K562 (cell line): ENCODE data around the gene STK11. TPM values are rescaled to one million over a fixed set of nuclear protein-coding genes. Genes with fewer than 3 reads are reported as not detected.

Experiments used
- ATF1 ChIP-seq, 2 experiments: fragments of 450-650 bp in 1 of 2; IDR thresholded peaks; 2 replicates each; pipeline ENCODE4 v1.6.1; 2016; ENCODE audit warnings: missing compliant biosample characterization in 1 of 2, missing genetic modification characterization in 1 of 2
- ATF3 ChIP-seq, 2 experiments: fragments of 450-650 bp in 1 of 2; sonication (generic) in 1 of 2; formaldehyde crosslinking in 1 of 2; IDR thresholded peaks in 1 of 2; conservative IDR thresholded peaks in 1 of 2; 2 replicates each; pipeline versions ENCODE4 v1.6.1 to v1.8.1; 2016 to 2023; ENCODE audit warnings: mild to moderate bottlenecking in 2 of 2, moderate library complexity in 2 of 2, inconsistent platforms in 1 of 2, missing genetic modification reagents in 1 of 2
- CTBP1 ChIP-seq: fragments of 450-650 bp; IDR thresholded peaks from 2 replicates; pipeline ENCODE4 v1.6.1; 2016; ENCODE audit warnings: borderline replicate concordance
- E2F3 ChIP-seq: fragments of 250-450 bp; sonication (Bioruptor Pico); IDR thresholded peaks from 2 replicates; pipeline ENCODE4 v1.4.0; 2020; ENCODE audit warnings: mild to moderate bottlenecking
- ETV6 ChIP-seq, 3 experiments: fragments of 150-350 bp in 1 of 3; sonication (generic) in 1 of 3; formaldehyde crosslinking in 1 of 3; IDR thresholded peaks; 2 replicates each; pipeline versions ENCODE4 v1.6.1 to v1.8.0; 2014 to 2022; ENCODE audit warnings: borderline replicate concordance in 2 of 3, low read depth in 2 of 3, antibody characterized with exemption in 1 of 3, low read length in 1 of 3, mild to moderate bottlenecking in 1 of 3, missing genetic modification reagents in 1 of 3
- FOS ChIP-seq: IDR thresholded peaks from 3 replicates; pipeline ENCODE4 v1.6.1; 2011; ENCODE audit not compliant: insufficient read length; ENCODE audit errors: extremely low read depth
- HMGXB4 ChIP-seq: sonication (generic); formaldehyde crosslinking; IDR thresholded peaks from 2 replicates; pipeline ENCODE4 v1.8.1; 2023; ENCODE audit warnings: mild to moderate bottlenecking, missing genetic modification reagents
- KAT2B ChIP-seq: IDR thresholded peaks from one replicate; pipeline ENCODE4 v1.6.1; 2012; ENCODE audit warnings: low read depth, mild to moderate bottlenecking, control low read depth, inconsistent platforms, low read length, moderate library complexity
- MAZ ChIP-seq, 2 experiments: fragments of 450-650 bp in 1 of 2; sonication (generic) in 1 of 2; formaldehyde crosslinking; IDR thresholded peaks in 1 of 2; conservative IDR thresholded peaks in 1 of 2; 2 replicates each; pipeline versions ENCODE4 v1.4.0 to v1.5.0; 2020; ENCODE audit warnings: mild to moderate bottlenecking in 1 of 2, missing genetic modification reagents in 1 of 2
- NCOA4 ChIP-seq: fragments of 450-650 bp; IDR thresholded peaks from 2 replicates; pipeline ENCODE4 v1.6.1; 2018; ENCODE audit warnings: mild to moderate bottlenecking; ENCODE audit not compliant: partially characterized antibody
- NR3C1 ChIP-seq: sonication (generic); formaldehyde crosslinking; IDR thresholded peaks from 2 replicates; pipeline ENCODE4 v1.8.1; 2022; ENCODE audit warnings: missing genetic modification reagents
- PHB ChIP-seq: fragments of 250-450 bp; sonication (Bioruptor Pico); IDR thresholded peaks from 2 replicates; pipeline ENCODE4 v1.5.0; 2021
- SLC30A9 ChIP-seq: fragments of 250-450 bp; sonication (Bioruptor Pico); IDR thresholded peaks from 2 replicates; pipeline ENCODE4 v1.8.0; 2022; ENCODE audit warnings: mild to moderate bottlenecking, moderate library complexity
- SMARCC2 ChIP-seq: fragments of 450-650 bp; IDR thresholded peaks from 2 replicates; pipeline ENCODE4 v1.6.1; 2017; ENCODE audit warnings: antibody characterized with exemption, moderate library complexity, mild to moderate bottlenecking, low read depth
- ZNF143 ChIP-seq: sonication (generic); formaldehyde crosslinking; IDR thresholded peaks from 2 replicates; pipeline ENCODE4 v1.9.0; 2022; ENCODE audit warnings: mild to moderate bottlenecking, missing genetic modification reagents
- ZNF511 ChIP-seq: sonication (generic); formaldehyde crosslinking; IDR thresholded peaks from 2 replicates; pipeline ENCODE4 v1.8.0; 2022; ENCODE audit warnings: mild to moderate bottlenecking, missing genetic modification reagents
- ZNF707 ChIP-seq: fragments of 250-450 bp; sonication (Bioruptor Pico); conservative IDR thresholded peaks from 2 replicates; pipeline ENCODE4 v1.8.0; 2022; ENCODE audit warnings: inconsistent platforms, mild to moderate bottlenecking, moderate library complexity
- polyA plus RNA-seq, 8 experiments: library from polyadenylated mRNA; depleted of rRNA in 4 of 8; stranded (reverse) in 5 of 8; unstranded in 3 of 8; fragments of >200 nt; fragmentation: Nextera tagmentation in 2 of 8; fragmentation: Illumina TruSeq in 1 of 8; extraction: Ambion mirVana in 2 of 8; extraction: Trizol in 1 of 8; gene quantifications; 2 replicates each; pipeline versions ENCODE4 v1.2.1 to v1.2.3, GENCODE V29; 2011 to 2014; ENCODE audit warnings: inconsistent platforms in 1 of 8, missing spikeins in 1 of 8
- total RNA-seq, 7 experiments: library from RNA; depleted of rRNA in 6 of 7; stranded (reverse); fragments of >200 nt in 6 of 7; fragmentation: Illumina TruSeq in 2 of 7; extraction: Trizol in 2 of 7; gene quantifications; 2 replicates each; pipeline versions ENCODE4 v1.2.1 to v1.2.3, GENCODE V29; 2011 to 2021; ENCODE audit warnings: low replicate concordance in 1 of 7
- TF ChIP-seq, protein P1 (sequence below): IDR thresholded peaks from 2 replicates; pipeline ENCODE4 v1.6.1; 2011; ENCODE audit warnings: borderline replicate concordance, low read depth, mild to moderate bottlenecking, moderate library complexity, low read length; ENCODE audit not compliant: insufficient read depth, poor library complexity, severe bottlenecking
- TF ChIP-seq, protein P2 (sequence below): IDR thresholded peaks from 2 replicates; pipeline ENCODE4 v1.6.1; 2014; ENCODE audit warnings: antibody characterized with exemption

The STK11 gene
- total and polyA plus RNA-seq, 9 of the 15 experiments (the other 6 are each of a cell fraction or from before 2014, with no cell fraction given) = 0.15 to 96.5 (median 31.7) TPM

GRCh38 chr19:1275260-1275975 lies 69.8 kb downstream of the STK11 start, which contains the start of gene FAM174C (continued):
- TF ChIP-seq, protein P1, sequence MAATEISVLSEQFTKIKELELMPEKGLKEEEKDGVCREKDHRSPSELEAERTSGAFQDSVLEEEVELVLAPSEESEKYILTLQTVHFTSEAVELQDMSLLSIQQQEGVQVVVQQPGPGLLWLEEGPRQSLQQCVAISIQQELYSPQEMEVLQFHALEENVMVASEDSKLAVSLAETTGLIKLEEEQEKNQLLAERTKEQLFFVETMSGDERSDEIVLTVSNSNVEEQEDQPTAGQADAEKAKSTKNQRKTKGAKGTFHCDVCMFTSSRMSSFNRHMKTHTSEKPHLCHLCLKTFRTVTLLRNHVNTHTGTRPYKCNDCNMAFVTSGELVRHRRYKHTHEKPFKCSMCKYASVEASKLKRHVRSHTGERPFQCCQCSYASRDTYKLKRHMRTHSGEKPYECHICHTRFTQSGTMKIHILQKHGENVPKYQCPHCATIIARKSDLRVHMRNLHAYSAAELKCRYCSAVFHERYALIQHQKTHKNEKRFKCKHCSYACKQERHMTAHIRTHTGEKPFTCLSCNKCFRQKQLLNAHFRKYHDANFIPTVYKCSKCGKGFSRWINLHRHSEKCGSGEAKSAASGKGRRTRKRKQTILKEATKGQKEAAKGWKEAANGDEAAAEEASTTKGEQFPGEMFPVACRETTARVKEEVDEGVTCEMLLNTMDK = peak; percentile 49
- no peak for TF ChIP-seq SLC30A9 (CRISPR knock-in tag)
- TF ChIP-seq ZNF511 (CRISPR knock-in tag) = peak; percentile 16; the same call in 1 of the 2 replicates
- TF ChIP-seq FOS = peak; percentile 81
- TF ChIP-seq ETV6 (IDR thresholded peaks at IDR 0.05; ENCODE audit: borderline replicate concordance in 1 of 2, low read depth in 2 of 2, low read length in 1 of 2) = no peak
- no peak for TF ChIP-seq ETV6 (CRISPR knock-in tag; IDR thresholded peaks at IDR 0.05; ENCODE audit: borderline replicate concordance)
- TF ChIP-seq ZNF143 (CRISPR knock-in tag) = peak; percentile 79
- TF ChIP-seq HMGXB4 = peak; percentile 40
- TF ChIP-seq, protein P2, sequence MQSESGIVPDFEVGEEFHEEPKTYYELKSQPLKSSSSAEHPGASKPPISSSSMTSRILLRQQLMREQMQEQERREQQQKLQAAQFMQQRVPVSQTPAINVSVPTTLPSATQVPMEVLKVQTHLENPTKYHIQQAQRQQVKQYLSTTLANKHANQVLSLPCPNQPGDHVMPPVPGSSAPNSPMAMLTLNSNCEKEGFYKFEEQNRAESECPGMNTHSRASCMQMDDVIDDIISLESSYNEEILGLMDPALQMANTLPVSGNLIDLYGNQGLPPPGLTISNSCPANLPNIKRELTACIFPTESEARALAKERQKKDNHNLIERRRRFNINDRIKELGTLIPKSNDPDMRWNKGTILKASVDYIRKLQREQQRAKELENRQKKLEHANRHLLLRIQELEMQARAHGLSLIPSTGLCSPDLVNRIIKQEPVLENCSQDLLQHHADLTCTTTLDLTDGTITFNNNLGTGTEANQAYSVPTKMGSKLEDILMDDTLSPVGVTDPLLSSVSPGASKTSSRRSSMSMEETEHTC = no peak
- no peak for TF ChIP-seq PHB (CRISPR knock-in tag)
- TF ChIP-seq ATF1 (CRISPR knock-in tag; IDR thresholded peaks at IDR 0.05) = peak; percentile 73
- peak; percentile 97 for TF ChIP-seq ATF1 (tag; IDR thresholded peaks at IDR 0.05)
- TF ChIP-seq ZNF707 (CRISPR knock-in tag) = no peak
- TF ChIP-seq NR3C1 (CRISPR knock-in tag) = peak; percentile 10; the same call in 1 of the 2 replicates
- TF ChIP-seq NCOA4 = no peak
- no peak for TF ChIP-seq SMARCC2
- TF ChIP-seq MAZ (CRISPR knock-in tag; conservative IDR thresholded peaks at IDR 0.05 in 1 of 2, IDR thresholded peaks at IDR 0.05 in 1 of 2) = peak; percentile 78 to 85
- no peak for TF ChIP-seq KAT2B
- peak; percentile 95 for TF ChIP-seq CTBP1
- peak; percentile 40; the same call in 1 of the 2 replicates for TF ChIP-seq ATF3 (IDR thresholded peaks at IDR 0.05)
- no peak for TF ChIP-seq ATF3 (CRISPR knock-in tag; conservative IDR thresholded peaks at IDR 0.05)
- peak; percentile 64; the same call in 1 of the 2 replicates for TF ChIP-seq E2F3 (CRISPR knock-in tag)
